NCI-H1048 (cell line): ENCODE results near the gene ANKRD13D.
"Not testable (repeated sequence)": the region's sequence is repeated elsewhere in the genome, so short reads cannot be mapped to it uniquely, and the experiment has no call there.

ENCODE experiments used
- DNase-seq: peaks from one replicate; lab custom pipeline; 2025; lab: John Stamatoyannopoulos, UW

The ANKRD13D gene

GRCh38 chr11:67317888-67318555 lies 28.9 kb downstream of the ANKRD13D start:
- no peak for DNase-seq

- DNase-seq: not testable (repeated sequence)
These were observed 29.8 kb downstream of the ANKRD13D start for GRCh38 chr11:67318876-67319275.

GRCh38 chr11:67320011-67320410 lies 30.9 kb downstream of the ANKRD13D start:
- DNase-seq: no peak

- DNase-seq: no peak
These were observed 31.6 kb downstream of the ANKRD13D start for GRCh38 chr11:67320691-67321090.

GRCh38 chr11:67321313-67321871 lies 32.3 kb downstream of the ANKRD13D start:
- no peak for DNase-seq

GRCh38 chr11:67322049-67322448 lies 32.9 kb downstream of the ANKRD13D start:
- no peak for DNase-seq

- no peak for DNase-seq
These were observed 34.4 kb downstream of the ANKRD13D start for GRCh38 chr11:67323526-67323925.

- no peak for DNase-seq
These were observed 43.1 kb downstream of the ANKRD13D start for GRCh38 chr11:67332081-67332691.

- no peak for DNase-seq
These were observed 48.2 kb downstream of the ANKRD13D start for GRCh38 chr11:67337257-67337656.

GRCh38 chr11:67344264-67344663 lies 55.2 kb downstream of the ANKRD13D start:
- no peak for DNase-seq

- no peak for DNase-seq
These were observed 56.3 kb downstream of the ANKRD13D start for GRCh38 chr11:67345247-67345919.

- DNase-seq: no peak
These were observed 57.1 kb downstream of the ANKRD13D start for GRCh38 chr11:67345920-67346819.

GRCh38 chr11:67347964-67348749 lies 59.1 kb downstream of the ANKRD13D start:
- no peak for DNase-seq

- DNase-seq: no peak
These were observed 59.9 kb downstream of the ANKRD13D start for GRCh38 chr11:67349036-67349435.

GRCh38 chr11:67349457-67349856 lies 60.4 kb downstream of the ANKRD13D start:
- no peak for DNase-seq

- DNase-seq: no peak
These were observed 60.9 kb downstream of the ANKRD13D start for GRCh38 chr11:67349928-67350465.

- no peak for DNase-seq
These were observed 62.3 kb downstream of the ANKRD13D start for GRCh38 chr11:67351275-67352005.
